Measurements from ENCODE around the gene ARID3A.

DNA sequence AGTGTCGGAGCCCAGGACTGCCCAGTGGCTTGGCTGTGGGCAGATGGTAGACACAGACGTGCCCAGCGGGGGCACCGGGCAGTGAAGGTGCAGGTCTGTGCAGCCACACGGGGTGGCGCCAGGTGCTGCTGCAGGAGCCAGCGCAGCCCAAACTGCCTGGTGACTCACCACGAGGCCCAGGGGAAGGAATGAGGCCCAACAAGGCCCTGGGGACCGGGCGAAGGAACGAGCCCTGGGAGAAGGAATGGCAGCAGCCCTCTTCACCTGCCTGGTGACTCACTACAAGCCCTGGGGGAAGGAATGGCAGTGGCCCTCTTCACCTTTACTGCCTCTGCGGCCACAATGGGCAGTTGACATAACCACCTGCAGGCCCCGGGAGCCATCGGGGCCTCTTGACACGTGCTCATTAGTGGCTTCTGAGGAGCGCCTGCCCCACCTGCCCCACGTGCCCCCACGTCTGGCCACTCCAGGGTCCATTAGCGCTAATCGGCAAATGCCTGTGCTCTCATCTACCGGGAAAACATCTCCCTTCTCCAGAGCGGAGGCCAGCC lies 42.1 kb upstream of the ARID3A start:
- TF ChIP-seq POLR2AphosphoS5 (IDR thresholded peaks at IDR 0.05): no peak
- TF ChIP-seq, protein P1, sequence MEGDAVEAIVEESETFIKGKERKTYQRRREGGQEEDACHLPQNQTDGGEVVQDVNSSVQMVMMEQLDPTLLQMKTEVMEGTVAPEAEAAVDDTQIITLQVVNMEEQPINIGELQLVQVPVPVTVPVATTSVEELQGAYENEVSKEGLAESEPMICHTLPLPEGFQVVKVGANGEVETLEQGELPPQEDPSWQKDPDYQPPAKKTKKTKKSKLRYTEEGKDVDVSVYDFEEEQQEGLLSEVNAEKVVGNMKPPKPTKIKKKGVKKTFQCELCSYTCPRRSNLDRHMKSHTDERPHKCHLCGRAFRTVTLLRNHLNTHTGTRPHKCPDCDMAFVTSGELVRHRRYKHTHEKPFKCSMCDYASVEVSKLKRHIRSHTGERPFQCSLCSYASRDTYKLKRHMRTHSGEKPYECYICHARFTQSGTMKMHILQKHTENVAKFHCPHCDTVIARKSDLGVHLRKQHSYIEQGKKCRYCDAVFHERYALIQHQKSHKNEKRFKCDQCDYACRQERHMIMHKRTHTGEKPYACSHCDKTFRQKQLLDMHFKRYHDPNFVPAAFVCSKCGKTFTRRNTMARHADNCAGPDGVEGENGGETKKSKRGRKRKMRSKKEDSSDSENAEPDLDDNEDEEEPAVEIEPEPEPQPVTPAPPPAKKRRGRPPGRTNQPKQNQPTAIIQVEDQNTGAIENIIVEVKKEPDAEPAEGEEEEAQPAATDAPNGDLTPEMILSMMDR (IDR thresholded peaks at IDR 0.05): peak in 1 of 4 experiments; percentile 35
- no peak for TF ChIP-seq POLR2A (IDR thresholded peaks at IDR 0.05)
